Dermis microvascular lymphatic vessel endothelial cell (primary cell): Measurements from ENCODE around the gene TRAPPC3. TPM values are rescaled to one million over a fixed set of nuclear protein-coding genes. Genes with fewer than 3 reads are reported as not detected.
"Not testable (repeated sequence)": the region's sequence is repeated elsewhere in the genome, so short reads cannot be mapped to it uniquely, and the experiment has no call there.

ENCODE experiments used
- DNase-seq, 2 donors: peaks; one replicate each; pipeline versions ENCODE4 v3.0.0 to v3.0.0-alpha.2; 2010; ENCODE audit warnings: low read depth in 2 of 2
- total RNA-seq: library from RNA; depleted of rRNA; stranded (reverse); fragments of >200 nt; gene quantifications from 2 replicates; pipeline ENCODE4 v1.2.1, GENCODE V29; 2014

The TRAPPC3 gene
- 72.7 and 76.4 TPM in 2 replicates for total RNA-seq

- peak; percentile 99 to 100 for DNase-seq
Measured at GRCh38 chr1:36149237-36149972, at the start of gene TRAPPC3. Gene TRAPPC3, minus strand, starts transcription at chr1:36149486. Its CDS starts 108 bp downstream, at chr1:36149378.

- DNase-seq: no peak
Measured at GRCh38 chr1:36198641-36199040, 49.4 kb upstream of the TRAPPC3 start.

GRCh38 chr1:36196805-36197204 lies 47.5 kb upstream of the TRAPPC3 start:
- not testable (repeated sequence) for DNase-seq

GRCh38 chr1:36187800-36188593 lies 38.7 kb upstream of the TRAPPC3 start:
- peak; percentile 87 to 93 for DNase-seq

GRCh38 chr1:36183309-36183856 lies 34.1 kb upstream of the TRAPPC3 start:
- DNase-seq: no peak

GRCh38 chr1:36182734-36183133 lies 33.4 kb upstream of the TRAPPC3 start:
- DNase-seq: no peak

GRCh38 chr1:36179220-36179600 lies 29.9 kb upstream of the TRAPPC3 start:
- no peak for DNase-seq

- no peak for DNase-seq
Measured at GRCh38 chr1:36178471-36179219, 29.4 kb upstream of the TRAPPC3 start.

GRCh38 chr1:36177589-36178431 lies 28.5 kb upstream of the TRAPPC3 start:
- DNase-seq: no peak

GRCh38 chr1:36176106-36176949 lies 27.0 kb upstream of the TRAPPC3 start:
- DNase-seq: no peak

GRCh38 chr1:36175137-36176095 lies 26.1 kb upstream of the TRAPPC3 start:
- DNase-seq: peak in 1 of 2 donors; percentile 56

GRCh38 chr1:36174713-36175112 lies 25.4 kb upstream of the TRAPPC3 start:
- DNase-seq: no peak

- peak in 1 of 2 donors; percentile 59 for DNase-seq
Measured at GRCh38 chr1:36172983-36173382, 23.7 kb upstream of the TRAPPC3 start.

- DNase-seq: no peak
Measured at GRCh38 chr1:36172017-36172747, 22.9 kb upstream of the TRAPPC3 start.

GRCh38 chr1:36170643-36171412 lies 21.5 kb upstream of the TRAPPC3 start:
- no peak for DNase-seq

- no peak for DNase-seq
Measured at GRCh38 chr1:36168514-36168913, 19.2 kb upstream of the TRAPPC3 start.
